GM19395 (cell line): ENCODE results near the gene ADAP1.
"Not testable (repeated sequence)": the region's sequence is repeated elsewhere in the genome, so short reads cannot be mapped to it uniquely, and the experiment has no call there.

Experiments
- ATAC-seq: cut with Tn5 transposase; IDR thresholded peaks from one replicate; pipeline ENCODE4 v1.9.1; 2021; ENCODE audit warnings: mild to moderate bottlenecking, moderate library complexity; ENCODE audit not compliant: unreplicated experiment

The ADAP1 gene

DNA sequence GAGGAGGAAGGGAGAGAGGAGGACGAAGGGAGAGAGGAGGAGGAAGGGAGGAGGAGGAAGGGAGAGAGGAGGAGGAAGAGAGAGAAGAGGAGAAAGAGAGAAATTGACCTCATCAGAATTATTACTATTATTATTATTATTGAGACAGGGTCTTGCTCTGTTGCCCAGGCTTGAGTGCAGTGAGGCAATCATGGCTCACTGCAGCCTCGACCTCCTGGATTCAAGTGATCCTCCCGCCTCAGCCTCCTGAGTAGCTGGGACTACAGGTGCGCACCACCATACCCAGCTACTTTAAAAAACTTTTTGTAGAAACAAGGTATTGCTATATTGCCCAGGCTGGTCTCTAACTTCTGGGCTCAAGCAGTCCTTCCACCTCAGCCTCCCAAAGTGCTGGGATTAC lies 10.7 kb downstream of the ADAP1 start:
- ATAC-seq, result not testable (repeated sequence)

DNA sequence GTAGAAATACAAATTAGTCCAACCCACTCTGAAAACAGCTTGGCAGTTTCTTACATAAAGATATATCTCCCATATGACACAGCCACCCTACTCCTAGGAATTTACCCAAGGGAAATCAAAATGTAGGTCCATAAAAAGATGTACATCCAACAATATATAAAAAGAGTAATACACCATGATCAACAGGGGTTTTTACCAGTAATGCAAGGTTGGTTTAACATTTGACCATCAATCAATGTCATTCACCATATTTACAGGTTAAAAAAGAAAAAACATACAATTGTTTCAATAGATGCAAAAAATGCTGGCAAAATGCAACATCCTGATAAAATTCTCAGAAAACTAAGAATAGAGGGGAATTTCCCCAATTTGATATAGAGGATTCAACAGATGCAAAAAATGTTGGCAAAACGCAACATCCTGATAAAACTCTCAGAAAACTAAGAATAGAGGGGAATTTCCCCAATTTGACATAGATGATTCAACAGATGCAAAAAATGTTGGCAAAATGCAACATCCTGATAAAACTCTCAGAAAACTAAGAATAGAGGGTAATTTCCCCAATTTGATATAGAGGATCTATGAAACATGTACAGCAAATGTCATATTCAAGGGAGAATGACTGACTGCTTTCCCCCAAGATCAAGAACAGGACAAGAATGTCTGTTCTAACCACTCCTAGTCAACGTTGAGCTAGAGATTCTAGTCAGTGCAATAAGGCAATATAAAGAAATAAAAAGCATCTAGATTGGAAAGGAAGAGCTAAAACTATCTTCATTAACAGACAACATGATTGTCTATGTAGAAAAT lies 13.7 kb downstream of the ADAP1 start:
- ATAC-seq, result no peak

DNA sequence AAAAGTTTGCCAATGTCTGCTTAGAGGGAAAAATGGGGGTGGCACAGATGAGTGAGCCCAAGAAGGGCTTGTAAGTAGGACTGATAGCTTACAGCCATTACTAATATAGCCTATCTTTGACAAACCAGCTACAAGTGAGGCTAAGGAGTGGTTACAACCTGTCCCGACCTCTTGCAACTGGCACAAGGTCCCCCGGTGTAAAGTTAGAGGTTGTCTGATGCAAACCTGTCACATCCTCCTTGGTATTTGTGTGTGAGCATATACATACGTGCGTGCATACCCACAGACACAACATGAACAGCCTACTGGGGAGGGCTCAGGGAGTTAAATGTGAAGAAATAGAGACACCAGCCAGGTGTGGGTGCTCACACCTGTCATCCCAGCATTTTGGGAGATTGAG lies 14.6 kb downstream of the ADAP1 start:
- ATAC-seq, result no peak

DNA sequence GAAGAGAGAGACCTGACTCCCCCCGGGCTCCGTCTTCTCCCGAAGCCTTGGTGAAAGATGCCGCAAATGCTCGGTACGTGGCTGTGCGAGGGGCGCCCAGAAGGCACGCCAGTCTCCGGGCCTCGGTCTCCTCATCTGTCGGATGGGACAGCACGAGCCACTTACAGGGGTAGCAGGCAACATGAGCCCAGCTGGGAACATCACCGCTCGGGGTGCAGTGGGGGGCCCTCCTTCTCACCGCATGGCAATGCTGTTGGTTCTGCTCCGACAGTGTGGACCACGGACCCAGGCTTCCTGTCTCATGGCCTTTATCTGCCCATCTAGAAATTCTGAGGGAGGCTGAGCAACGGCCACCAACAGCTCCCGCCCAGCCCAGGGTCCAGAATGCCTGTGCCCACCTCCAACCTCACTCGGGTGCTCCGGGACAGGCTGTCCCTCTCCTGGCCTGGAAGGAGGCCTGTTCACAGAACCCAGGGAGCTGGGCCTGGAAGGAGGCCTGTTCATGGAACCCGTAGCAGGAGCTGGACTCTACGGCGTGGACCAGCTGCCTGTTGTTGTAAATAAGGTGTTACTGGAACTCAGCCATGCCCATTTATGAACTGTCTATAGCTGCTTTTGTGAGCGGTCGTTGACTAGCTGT lies 15.8 kb downstream of the ADAP1 start:
- no peak for ATAC-seq

DNA sequence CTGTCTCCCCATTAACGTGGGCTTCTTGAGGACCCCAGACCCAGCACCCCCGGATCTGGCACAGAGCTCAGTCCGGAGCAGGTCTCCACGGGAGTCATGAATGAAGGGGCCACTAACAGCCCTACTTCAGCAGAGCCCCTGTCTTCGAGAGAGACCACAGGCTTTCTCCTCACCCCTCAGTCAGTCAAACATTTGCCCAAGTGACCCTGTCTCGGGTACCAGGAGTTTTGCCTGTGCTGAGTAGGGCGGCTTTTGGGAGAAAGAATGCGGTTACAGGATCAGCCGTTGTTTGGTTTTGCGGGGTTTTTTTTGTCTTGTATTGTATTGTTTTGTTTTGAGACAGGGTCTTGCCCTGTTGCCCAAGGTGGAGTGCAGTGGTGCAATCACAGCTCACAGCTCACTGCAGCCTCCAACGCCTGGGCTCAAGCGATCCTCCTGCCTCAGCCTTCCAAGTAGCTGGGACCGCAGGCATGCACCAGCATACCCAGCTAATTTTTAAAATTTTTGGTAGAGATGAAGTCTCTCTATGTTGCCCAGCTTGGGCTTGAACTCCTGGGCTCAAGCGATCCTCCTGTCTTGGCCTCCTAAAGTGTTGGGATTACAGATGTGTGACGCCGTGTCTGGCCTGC lies 16.5 kb downstream of the ADAP1 start:
- no peak for ATAC-seq

DNA sequence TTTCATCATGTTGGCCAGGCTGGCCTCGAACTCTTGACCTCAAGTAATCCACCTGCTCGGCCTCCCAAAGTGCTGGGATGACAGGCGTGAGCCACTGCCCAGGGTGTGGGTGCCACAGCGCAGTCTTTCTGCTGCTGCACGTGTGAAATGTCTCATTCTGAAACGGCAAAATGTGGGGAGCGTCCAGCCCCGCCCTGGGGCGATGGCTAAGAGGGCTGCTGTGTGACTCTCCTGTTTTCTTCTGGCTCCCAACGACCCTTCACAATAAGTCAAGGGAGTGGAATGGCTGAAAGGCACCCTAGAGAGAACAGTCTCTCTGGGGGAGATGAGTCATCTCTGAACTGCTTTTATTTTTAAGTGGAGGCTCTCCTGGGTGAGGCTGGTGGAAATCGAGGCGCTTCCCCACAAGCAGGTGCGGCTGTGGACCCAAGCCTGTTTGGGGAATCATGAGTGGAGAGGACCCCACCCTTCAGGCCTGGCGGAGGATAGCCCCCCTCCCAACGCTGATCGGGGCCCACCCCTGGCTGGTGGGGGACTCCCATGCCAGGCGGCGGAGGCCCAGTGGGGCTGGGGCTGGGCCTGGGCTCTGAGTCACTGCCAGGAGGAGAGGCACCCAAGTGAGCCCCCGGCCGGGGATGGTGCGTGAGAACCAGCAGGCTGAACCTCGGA lies 18.0 kb downstream of the ADAP1 start:
- peak; percentile 89 for ATAC-seq

DNA sequence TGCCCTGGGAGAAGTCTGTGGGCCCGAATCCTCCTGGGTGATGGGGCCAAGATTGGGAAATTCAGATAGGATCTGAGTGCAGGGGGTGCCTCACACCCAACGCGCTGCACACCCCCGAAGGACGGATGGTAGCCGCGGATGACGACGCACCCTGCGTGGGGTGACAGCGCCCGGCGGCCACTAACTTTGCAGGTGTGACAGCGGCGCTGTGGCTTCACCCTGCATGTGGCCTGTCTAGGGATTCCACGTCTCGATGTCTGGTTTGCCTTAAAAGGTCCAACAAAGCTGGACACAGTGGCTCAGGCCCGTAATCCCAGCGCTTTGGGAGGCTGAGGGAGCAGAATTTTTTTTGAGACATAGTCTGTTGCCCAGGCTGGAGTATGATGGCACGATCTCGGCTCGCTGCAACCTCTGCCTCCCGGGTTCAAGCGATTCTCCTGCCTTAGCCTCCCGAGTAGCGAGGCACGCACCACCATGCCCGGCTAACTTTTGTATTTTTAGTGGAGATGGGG lies 18.6 kb downstream of the ADAP1 start:
- no peak for ATAC-seq

DNA sequence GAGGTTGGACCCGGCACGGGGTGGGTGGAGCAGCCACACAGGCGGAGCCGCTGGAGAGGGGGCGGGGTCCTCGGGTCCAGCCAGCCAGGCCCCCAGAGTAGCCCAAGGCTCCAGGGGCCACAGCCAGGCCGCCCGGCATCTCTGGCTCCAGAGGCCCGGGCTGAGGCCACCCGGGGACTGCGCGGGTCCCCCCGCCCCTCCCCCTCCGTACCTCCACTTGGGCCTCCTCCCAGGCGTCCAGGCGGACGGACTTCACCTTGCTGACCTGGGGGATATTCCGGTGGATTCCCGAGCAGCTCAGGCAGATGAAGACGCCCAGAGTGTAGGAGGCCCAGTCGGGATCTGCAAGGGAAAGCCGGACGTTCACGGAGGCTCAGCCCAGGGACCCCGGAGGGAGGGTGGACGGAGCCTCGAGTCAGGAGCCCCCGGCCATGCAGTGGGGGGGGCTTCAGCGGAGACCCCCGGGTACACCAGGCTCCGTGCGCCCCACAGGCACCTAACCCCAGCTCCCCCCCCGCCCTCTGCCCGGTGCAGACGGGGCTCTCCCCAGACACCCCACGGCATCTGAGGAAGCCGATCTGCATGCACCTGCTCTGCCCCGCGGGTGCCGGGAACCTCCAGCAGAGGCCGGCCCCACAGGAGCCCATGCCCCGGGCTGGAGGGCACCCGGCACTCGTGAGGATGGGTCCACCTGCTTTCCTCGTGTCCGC lies 19.2 kb downstream of the ADAP1 start:
- no peak for ATAC-seq

DNA sequence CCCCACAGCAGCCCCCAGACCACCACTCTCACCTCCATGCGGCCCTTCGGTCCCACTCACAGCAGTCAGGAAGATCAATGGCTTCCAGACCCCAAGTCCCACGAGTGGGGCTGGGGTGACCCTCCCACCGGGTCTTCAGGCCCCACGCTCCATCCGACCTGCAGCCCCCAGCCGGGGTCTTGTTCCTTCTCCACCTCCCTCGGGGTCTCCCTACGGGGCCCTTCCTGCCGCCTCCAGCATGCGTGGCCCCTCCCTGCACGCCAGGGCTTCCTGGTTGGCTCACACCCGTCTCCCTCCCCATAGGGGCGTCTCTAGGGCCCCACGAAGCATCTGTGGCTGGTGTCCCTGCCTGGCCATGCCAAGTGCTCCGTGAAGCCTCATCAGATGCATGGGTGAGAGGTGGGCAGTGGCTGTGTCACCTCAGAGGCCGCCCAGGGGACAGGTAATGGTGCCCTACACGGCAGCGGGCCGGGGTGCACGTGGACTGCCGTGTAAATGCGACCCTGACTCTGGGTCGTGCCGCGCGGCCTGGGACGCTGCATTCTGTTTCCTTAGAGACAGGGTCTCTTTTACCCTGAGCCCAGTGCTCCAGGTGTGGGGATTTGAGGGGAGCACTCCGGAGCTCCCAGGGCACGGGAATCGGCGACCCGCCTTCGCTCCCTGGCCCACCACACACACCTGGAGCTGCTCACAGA lies 19.9 kb downstream of the ADAP1 start:
- ATAC-seq, result no peak

DNA sequence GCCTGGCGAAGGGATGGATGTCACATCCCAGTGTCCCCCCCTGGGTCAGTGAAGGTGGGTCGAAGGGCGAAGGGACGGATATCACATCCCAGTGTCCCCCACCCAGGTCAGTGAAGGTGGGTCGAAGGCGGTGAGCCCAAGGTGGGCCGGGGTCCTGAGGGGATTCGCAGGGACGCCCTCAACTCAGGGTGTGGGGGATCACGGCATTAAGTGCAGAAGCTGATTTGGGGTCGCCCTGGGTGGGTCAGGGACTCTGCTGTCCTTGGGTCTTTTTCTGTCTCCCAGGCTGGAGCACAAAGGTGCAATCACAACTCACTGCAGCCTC lies 21.9 kb downstream of the ADAP1 start:
- no peak for ATAC-seq

DNA sequence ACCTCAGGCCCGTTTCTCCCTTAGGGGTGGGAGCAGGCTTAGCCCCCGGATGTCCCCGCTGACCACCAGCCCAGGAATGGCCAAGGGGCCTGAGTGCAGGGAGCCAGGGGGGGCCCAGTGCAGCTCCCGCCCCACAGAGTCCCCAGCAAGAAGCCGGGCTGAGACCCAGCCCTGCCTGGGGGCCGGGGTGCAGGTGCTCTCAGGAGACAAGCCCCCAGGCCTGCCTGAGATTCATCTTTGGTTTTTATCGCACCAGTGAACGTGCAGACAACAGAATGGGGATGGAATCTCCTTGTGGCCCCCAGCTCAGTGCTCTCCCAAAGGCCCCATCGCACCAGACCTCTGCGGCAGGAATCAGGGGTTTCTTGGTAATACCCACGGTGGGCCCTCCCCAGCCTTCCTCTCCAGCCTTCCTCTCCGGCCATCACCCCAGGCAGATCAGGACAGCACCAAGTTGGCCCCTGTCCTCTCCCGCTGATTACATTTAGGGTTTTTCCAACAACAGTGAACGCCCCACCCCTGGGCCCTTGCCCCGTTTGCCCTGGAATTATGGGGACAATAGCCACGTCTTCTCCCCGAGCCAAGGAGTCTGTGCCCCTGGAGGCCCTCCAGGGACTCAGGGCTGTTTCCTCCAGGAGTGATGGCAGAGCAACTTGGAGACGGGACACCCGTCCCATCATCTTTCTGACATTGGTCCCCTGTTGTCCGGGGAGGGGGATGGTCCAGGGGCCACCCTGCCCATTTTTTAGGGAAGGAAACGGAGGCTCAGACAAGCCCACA lies 22.4 kb downstream of the ADAP1 start:
- ATAC-seq, result no peak

DNA sequence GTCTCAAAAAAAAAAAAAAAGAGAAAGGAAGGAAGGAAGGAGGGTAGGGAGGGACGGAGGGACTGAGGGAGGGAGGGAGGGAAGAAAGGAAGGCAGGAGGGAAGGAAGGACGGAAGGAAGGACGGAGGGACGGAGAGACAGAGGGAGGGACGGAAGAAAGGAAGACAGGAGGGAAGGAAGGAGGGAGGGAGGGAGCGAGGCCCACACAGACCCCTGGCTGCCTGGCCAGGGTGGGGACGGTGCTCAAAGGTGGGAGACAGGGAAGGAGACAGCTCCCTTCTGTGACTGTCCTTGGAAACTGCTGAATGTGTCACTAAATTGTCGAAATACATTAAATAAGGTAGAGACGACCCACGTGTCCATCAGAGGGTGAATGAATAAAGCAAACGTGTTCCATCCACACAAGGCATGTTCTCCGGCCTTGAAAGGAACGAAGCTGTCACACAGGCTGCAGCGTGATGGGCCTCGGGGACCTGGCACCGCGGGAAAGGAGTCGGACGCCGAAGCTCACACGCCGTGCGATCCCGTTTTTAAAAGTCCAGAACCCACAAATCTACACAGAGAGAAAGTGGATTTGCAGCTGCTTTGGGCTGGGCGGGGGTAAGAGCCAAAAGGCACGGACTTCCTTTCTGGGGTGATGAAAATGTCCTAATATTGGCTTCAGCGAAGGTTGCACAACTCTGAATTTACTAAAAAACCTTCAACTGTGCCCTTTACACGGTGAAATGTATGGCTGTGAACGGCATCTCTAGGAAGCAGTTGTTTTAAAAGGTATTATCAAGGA lies 23.3 kb downstream of the ADAP1 start:
- no peak for ATAC-seq

DNA sequence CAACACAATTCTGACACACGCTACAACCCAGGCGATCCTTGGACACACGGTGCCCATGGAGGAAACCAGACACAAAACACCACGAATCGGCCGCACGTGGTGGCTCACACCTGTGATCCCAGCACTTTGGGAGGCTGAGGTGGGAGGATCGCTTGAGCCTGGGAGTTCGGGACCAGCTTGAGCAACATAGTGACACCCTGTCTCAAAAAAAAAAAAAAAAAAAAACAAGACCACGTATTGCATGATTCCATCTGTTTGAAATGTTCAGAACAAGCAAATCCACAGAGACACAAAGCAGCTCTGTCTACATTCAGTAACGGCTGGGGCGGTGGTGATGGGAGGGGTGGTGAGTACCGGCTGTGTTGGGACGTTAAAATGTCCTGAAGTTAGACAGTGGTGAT lies 25.2 kb downstream of the ADAP1 start:
- ATAC-seq, result no peak

DNA sequence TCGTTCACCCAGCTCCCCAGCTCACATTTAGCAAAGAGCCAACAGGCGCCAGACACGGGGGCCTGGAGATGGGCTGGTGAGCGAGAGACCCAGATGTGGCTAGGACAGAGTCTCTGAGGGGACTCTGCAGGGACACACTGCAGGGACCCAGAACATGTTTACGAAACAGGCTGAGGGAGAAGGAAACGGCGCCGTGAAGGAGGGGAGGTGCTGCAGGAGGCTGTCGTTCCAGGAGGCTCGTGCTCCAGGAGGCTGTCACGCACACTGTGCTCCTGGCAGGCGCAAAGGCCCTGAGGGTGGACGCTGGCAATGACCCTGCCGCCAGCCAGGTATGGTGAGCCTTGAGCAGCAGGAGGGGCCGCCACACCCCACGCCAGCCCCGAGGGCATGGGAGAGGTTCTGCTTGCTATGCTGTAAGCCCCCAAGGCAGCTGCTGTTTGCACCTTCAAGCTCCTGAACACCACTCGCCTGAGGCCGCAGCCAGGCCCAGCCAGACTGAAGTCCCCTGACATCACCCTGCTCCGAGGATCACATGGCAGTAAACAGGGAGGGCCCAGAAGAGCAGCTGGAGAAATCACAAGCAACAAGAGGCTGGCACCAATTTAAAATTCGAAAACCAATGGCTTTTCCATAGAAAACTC lies 27.3 kb downstream of the ADAP1 start:
- no peak for ATAC-seq

DNA sequence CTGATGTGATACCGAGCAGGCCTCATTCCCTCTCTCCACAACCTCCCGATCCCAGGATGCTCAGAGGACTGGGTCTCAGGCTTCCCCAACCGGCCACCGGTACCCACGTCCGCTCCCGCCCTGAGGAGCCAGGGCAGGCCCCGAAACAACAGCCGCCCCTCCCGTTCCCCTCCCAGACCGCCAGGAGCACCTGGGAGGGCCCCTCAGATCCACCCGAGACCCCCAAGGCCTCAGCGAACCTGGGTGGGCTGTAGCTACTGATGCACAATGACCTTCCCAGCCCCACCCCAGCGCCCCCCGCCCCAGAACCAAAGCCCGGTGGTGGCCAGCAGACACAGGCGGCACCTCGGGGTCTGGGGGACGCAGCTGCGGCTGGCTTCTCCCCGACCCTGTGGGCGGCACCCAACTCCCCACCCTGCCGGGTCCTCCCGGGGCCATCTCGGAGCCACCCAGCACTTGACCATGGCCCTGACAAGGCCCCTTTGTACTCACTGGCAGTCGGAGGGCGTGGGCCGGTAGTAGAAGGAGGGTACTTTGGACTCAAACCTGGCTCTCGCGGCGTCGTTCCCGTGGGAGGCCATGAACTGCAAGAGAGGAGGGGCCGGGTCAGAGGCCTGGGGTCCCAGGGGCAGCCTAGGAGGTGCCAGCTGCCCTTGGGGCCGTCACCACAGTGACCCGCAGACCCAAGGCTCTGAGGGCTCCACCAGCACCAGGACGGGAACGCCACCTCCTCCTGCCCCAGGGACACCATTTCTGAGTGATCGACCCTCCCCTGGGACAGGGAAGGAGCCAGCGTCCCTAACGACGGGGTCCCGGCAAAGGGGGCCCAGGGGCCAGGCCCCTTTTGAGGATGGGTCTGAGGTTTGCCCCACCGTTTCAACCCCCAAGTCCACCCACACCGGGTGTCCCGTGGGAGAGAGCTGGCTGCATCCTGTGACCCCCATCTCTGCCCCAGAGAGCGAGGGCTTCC lies 28.1 kb downstream of the ADAP1 start:
- no peak for ATAC-seq

DNA sequence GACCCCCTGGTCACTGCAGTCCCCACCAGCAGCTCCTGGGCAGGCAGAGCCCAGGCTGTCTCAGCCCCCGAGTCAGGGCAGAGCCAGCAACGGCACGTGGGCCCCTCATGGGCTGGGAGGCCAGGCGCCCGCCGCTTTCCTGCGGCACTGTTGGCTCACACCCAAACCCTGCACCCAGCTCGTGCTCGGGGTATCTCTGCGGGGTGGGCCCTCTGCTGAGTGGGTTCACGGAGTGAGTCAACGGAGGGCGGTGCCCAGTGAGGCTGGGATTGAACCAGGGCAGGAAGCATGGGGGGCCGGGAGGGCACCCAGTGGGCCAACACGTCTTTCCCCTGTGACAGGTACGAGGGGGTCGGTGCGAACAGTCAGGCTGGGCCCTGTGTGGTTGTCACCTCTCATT lies 28.9 kb downstream of the ADAP1 start:
- ATAC-seq, result no peak

DNA sequence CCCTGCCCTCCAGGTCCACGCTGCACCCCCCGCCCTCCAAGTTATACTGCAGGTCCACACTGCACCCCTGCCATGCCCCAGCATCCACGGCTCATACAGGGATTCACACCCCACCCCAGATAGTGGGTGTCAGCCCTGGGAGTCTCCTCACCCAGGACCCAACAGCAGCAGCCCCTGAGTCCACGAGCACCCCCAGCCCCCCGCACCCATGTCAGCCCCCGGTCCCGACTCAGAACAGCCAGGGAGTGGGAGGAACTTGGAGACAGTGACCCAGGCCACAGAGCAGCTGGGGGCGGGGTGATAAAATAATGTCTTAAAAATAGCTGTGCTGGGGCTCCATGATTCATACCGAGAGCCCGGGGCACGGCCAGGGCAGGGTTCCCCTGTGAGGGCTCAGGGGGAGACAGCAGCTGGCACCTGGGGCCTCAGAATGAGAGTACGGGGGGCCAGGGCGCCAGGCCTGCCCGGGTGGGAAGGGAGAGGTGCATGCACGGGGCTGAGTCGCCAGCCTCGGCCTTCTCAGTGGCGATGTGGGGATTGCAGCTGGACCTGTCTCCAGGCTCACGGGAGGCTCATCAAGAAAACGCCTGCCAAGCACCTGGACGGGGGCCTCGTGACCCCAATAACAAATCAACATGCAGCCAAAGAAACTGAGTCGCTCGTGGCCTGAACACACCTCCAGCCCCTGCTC lies 29.8 kb downstream of the ADAP1 start:
- ATAC-seq, result peak; percentile 51
